ENCODE results near the gene AVEN. TPM values are rescaled to one million over a fixed set of nuclear protein-coding genes. Genes with fewer than 3 reads are reported as not detected.

Gene AVEN
- total RNA-seq, 1 donor: 34.7 TPM

DNA sequence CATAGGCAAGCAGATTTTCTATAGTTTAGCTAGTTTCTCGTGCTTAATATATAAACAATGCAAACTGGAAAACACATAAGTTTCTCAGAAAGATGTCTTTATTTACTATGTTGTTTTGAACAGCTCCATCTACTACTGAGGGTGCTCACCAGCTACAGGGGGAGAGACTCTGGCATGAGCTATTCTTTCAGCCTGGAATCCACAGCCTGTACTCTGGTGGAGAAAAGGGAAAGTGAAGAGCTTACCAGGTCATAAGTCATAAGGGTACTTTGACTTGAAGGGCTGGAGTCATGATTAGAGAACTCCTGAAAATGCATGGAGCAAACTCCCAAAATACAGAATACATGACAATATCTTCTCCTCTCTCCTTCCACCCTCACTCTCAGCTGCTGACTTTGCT is 4.4 kb upstream of the AVEN start:
- Histone ChIP-seq H4K20me1 (ENCODE audit: insufficient read depth, low read length) (no peaks in the 10 kb centered on the region), H3K27ac (ENCODE audit: low read depth, low read length) (no peak overlapping the region), H3K9me3 (ENCODE audit: low read depth, low read length) (no peaks in the 10 kb centered on the region), H3K36me3 (ENCODE audit: insufficient read depth, low read length) (no peaks in the 10 kb centered on the region), H3K79me2 (ENCODE audit: insufficient read depth, low read length) (no peaks in the 10 kb centered on the region), H3K4me1 (ENCODE audit: insufficient read depth, low read length) (peaks cover 38% of the 10 kb centered on the region), H3K4me2 (ENCODE audit: insufficient read depth, low read length) (peak overlapping the region; percentile 35), H3K4me3 (ENCODE audit: insufficient read depth, low read length) (no peak overlapping the region), H3K27me3 (ENCODE audit: insufficient read depth, low read length) (no peaks in the 10 kb centered on the region), H2AFZ (ENCODE audit: low read length) (peak overlapping the region; percentile 13)
- peak; percentile 77 for DNase-seq (ENCODE audit: insufficient read length, low spot score, missing footprints)
- TF ChIP-seq, protein P1, sequence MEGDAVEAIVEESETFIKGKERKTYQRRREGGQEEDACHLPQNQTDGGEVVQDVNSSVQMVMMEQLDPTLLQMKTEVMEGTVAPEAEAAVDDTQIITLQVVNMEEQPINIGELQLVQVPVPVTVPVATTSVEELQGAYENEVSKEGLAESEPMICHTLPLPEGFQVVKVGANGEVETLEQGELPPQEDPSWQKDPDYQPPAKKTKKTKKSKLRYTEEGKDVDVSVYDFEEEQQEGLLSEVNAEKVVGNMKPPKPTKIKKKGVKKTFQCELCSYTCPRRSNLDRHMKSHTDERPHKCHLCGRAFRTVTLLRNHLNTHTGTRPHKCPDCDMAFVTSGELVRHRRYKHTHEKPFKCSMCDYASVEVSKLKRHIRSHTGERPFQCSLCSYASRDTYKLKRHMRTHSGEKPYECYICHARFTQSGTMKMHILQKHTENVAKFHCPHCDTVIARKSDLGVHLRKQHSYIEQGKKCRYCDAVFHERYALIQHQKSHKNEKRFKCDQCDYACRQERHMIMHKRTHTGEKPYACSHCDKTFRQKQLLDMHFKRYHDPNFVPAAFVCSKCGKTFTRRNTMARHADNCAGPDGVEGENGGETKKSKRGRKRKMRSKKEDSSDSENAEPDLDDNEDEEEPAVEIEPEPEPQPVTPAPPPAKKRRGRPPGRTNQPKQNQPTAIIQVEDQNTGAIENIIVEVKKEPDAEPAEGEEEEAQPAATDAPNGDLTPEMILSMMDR (IDR thresholded peaks at IDR 0.05; ENCODE audit: extremely low read depth, low read depth, low read length): no peak

DNA sequence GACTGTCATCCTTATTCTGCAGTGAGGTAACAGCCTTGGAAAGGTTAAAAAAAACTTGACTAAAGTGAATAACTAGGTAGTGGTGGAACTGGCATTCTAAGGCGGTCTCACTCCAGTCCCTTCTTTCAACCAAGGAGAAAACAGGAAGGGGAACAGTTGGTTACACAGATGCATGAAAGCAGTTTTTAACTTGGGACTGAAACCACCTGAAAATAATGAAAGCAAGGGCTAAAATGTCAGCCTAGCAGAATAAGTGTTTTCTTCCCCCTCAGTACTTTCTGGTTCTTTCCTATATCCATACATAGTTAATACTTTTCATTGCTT is 748 bp upstream of the AVEN start:
- TF ChIP-seq, protein P1 (IDR thresholded peaks at IDR 0.05; ENCODE audit: extremely low read depth, low read depth, low read length): no peak
- H2AFZ ChIP-seq (ENCODE audit: low read length): peak overlapping the region; percentile 63
- peak; percentile 8 for DNase-seq (ENCODE audit: insufficient read length, low spot score, missing footprints)

GRCh38 chr15:34038023-34038870 is 757 bp downstream of the AVEN start:
- H3K4me3 ChIP-seq (ENCODE audit: insufficient read depth, low read length): peak overlapping the region; percentile 97
- no peaks in the 10 kb centered on the region for H3K36me3 ChIP-seq (ENCODE audit: insufficient read depth, low read length)
- H3K4me2 ChIP-seq (ENCODE audit: insufficient read depth, low read length): peak overlapping the region; percentile 90
- peak overlapping the region; percentile 95 for H2AFZ ChIP-seq (ENCODE audit: low read length)
- H3K4me1 ChIP-seq (ENCODE audit: insufficient read depth, low read length): peaks cover 10% of the 10 kb centered on the region
- TF ChIP-seq, protein P1 (IDR thresholded peaks at IDR 0.05; ENCODE audit: extremely low read depth, low read depth, low read length): no peak
- H3K79me2 ChIP-seq (ENCODE audit: insufficient read depth, low read length): peaks cover 34% of the 10 kb centered on the region
- H4K20me1 ChIP-seq (ENCODE audit: insufficient read depth, low read length): no peaks in the 10 kb centered on the region
- DNase-seq (ENCODE audit: insufficient read length, low spot score, missing footprints): peak; percentile 93
- no peaks in the 10 kb centered on the region for H3K9me3 ChIP-seq (ENCODE audit: low read depth, low read length)
- H3K27ac ChIP-seq (ENCODE audit: low read depth, low read length): peak overlapping the region; percentile 88
- no peaks in the 10 kb centered on the region for H3K27me3 ChIP-seq (ENCODE audit: insufficient read depth, low read length)

More for the DNA sequence above, 748 bp upstream of the AVEN start:
- peaks cover 20% of the 10 kb centered on the region for H3K4me1 ChIP-seq (ENCODE audit: insufficient read depth, low read length)
- no peak overlapping the region for H3K27ac ChIP-seq (ENCODE audit: low read depth, low read length)
- no peaks in the 10 kb centered on the region for H3K27me3 ChIP-seq (ENCODE audit: insufficient read depth, low read length)
- H3K4me3 ChIP-seq (ENCODE audit: insufficient read depth, low read length): peak overlapping the region; percentile 97
- H3K36me3 ChIP-seq (ENCODE audit: insufficient read depth, low read length): no peaks in the 10 kb centered on the region
- H3K4me2 ChIP-seq (ENCODE audit: insufficient read depth, low read length): peak overlapping the region; percentile 89
- H3K9me3 ChIP-seq (ENCODE audit: low read depth, low read length): no peaks in the 10 kb centered on the region
- H4K20me1 ChIP-seq (ENCODE audit: insufficient read depth, low read length): no peaks in the 10 kb centered on the region
- peaks cover 29% of the 10 kb centered on the region for H3K79me2 ChIP-seq (ENCODE audit: insufficient read depth, low read length)

DNA sequence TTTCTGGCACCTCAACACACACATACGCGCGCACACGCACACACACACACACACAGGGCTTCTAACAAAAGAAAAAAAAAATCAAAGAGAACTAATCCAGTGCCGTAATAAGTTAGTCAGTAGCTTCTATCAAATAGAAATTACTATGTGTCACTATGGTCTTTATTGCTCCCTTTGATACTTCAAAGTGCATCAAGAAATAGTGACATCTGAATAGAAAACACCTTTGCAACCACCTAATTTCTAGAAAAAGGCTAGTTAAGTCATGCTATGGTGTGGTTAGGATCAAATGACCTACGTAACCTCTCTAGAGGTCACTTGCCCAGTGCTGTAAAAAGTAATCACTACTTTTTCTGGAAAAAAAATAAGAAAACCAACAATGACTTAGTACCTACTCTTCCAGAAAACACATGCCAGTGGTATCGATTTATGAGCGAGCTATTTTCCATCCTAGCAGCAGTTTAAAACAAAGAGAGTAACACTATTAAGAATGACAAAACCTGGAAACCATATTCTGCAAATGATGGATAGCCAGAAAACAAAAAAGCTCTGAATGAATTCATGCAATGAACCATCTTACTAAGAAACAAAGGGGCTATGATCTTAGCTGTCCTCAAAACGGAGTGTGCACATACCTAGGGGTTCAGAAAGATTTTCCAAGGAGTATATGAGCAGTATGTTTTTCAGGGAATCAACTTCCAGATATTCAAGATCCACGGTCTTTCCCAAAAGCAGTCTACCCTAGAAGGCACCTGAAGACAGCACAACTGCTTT is 6.8 kb downstream of the AVEN start:
- TF ChIP-seq, protein P1 (IDR thresholded peaks at IDR 0.05; ENCODE audit: extremely low read depth, low read depth, low read length): no peak
- Histone ChIP-seq H3K4me2 (ENCODE audit: insufficient read depth, low read length) (no peak overlapping the region), H2AFZ (ENCODE audit: low read length) (no peak overlapping the region), H3K27me3 (ENCODE audit: insufficient read depth, low read length) (no peaks in the 10 kb centered on the region), H3K79me2 (ENCODE audit: insufficient read depth, low read length) (peaks cover 62% of the 10 kb centered on the region), H3K9me3 (ENCODE audit: low read depth, low read length) (no peaks in the 10 kb centered on the region), H3K27ac (ENCODE audit: low read depth, low read length) (no peak overlapping the region), H3K4me3 (ENCODE audit: insufficient read depth, low read length) (no peak overlapping the region), H3K4me1 (ENCODE audit: insufficient read depth, low read length) (no peaks in the 10 kb centered on the region), H3K36me3 (ENCODE audit: insufficient read depth, low read length) (no peaks in the 10 kb centered on the region), H4K20me1 (ENCODE audit: insufficient read depth, low read length) (no peaks in the 10 kb centered on the region)
- DNase-seq (ENCODE audit: insufficient read length, low spot score, missing footprints): no peak
